ENCODE results near the gene CHST15. TPM values are rescaled to one million over a fixed set of nuclear protein-coding genes. Genes with fewer than 3 reads are reported as not detected.
A peak's percentile ranks its signal among the peaks of the same experiment; 100 is the strongest.

CHST15 gene
- total and polyA plus RNA-seq, 9 donors = 35.9 to 93.0 (median 52.5) TPM

DNA sequence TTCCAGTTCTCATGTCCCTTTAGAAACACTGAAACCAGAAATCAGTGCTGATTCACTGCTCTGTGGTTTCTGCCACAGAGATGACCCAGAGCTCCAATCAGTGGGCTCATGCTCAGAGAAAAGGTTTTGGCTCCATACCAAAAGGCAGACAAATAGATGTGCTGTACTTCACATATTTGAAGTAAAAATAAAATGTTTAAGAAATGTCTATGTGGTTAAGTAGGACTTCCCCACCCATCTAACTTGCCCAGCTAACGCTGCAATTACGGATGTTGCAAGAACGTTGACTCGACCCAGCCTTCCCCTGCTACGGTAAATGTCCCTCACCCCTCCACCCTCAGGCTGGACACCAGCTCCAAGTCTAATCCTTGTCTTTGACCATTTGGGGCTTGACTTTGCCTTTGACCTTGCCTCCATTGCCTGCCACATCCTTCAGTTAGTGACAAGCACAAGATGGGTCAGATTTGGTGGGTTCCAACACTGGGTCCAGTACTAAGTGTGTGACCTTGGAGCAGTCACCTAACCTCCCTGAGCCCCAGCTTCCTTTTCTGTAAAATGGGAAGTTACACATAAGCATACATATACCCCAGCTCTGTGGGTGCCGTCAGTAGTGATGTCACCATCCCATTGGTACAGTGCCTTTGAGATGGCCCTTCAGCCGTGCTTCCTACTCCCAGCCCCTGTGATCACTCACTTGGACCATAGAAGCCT is 95.8 kb downstream of the CHST15 start:
- H3K27me3 ChIP-seq = no peaks in the 10 kb centered on the region
- 32 to 38% (median 33%) methylated on average over 7 of the region's 7 CpGs for WGBS, 3 donors
- H3K4me3 ChIP-seq = no peak overlapping the region
- H3K4me1 ChIP-seq (ENCODE audit: insufficient read depth) = peaks cover 5% of the 10 kb centered on the region
- DNase-seq = peak in 3 of 5 donors; percentile 30 to 55 (median 41)
- no peaks in the 10 kb centered on the region for H3K9me3 ChIP-seq
- TF ChIP-seq EP300 (IDR thresholded peaks at IDR 0.05) = no peak
- TF ChIP-seq, protein P1, sequence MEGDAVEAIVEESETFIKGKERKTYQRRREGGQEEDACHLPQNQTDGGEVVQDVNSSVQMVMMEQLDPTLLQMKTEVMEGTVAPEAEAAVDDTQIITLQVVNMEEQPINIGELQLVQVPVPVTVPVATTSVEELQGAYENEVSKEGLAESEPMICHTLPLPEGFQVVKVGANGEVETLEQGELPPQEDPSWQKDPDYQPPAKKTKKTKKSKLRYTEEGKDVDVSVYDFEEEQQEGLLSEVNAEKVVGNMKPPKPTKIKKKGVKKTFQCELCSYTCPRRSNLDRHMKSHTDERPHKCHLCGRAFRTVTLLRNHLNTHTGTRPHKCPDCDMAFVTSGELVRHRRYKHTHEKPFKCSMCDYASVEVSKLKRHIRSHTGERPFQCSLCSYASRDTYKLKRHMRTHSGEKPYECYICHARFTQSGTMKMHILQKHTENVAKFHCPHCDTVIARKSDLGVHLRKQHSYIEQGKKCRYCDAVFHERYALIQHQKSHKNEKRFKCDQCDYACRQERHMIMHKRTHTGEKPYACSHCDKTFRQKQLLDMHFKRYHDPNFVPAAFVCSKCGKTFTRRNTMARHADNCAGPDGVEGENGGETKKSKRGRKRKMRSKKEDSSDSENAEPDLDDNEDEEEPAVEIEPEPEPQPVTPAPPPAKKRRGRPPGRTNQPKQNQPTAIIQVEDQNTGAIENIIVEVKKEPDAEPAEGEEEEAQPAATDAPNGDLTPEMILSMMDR (IDR thresholded peaks at IDR 0.05) = no peak
- no peak for TF ChIP-seq POLR2A (IDR thresholded peaks at IDR 0.05)
- intact Hi-C loops (cut with DNase I) = loop anchor here in 3 of 4 donors (2.0 to 10.0 kb wide), 4 partner anchors 95 to 267 kb away; partner anchors contain the start of gene CHST15 (in 2 of the 3)
- no peaks in the 10 kb centered on the region for H3K36me3 ChIP-seq
- no peak overlapping the region for H3K27ac ChIP-seq

- Histone ChIP-seq H3K4me3 (no peak overlapping the region), H3K9me3 (no peaks in the 10 kb centered on the region), H3K27me3 (no peaks in the 10 kb centered on the region), H3K36me3 (no peaks in the 10 kb centered on the region), H3K27ac (no peak overlapping the region), H3K4me1 (ENCODE audit: insufficient read depth) (peaks cover 5% of the 10 kb centered on the region)
- peak in 1 of 5 donors; percentile 15 for DNase-seq
- intact Hi-C loops (cut with DNase I) = loop anchor here in 3 of 4 donors (2.0 to 10.0 kb wide), 4 partner anchors 96 to 268 kb away; partner anchors contain the start of gene CHST15 (in 2 of the 3)
- TF ChIP-seq EP300 (IDR thresholded peaks at IDR 0.05) = no peak
- TF ChIP-seq, protein P1 (IDR thresholded peaks at IDR 0.05) = no peak
- no peak for TF ChIP-seq POLR2A (IDR thresholded peaks at IDR 0.05)
- 63 to 86% (median 74%) methylated on average over 6 of the region's 6 CpGs for WGBS, 3 donors
Measured at GRCh38 chr10:123997013-123997412, 96.4 kb downstream of the CHST15 start.

GRCh38 chr10:123996302-123996701 is 97.1 kb downstream of the CHST15 start:
- Histone ChIP-seq H3K4me1 (ENCODE audit: insufficient read depth) (peaks cover 6% of the 10 kb centered on the region), H3K4me3 (no peak overlapping the region), H3K9me3 (no peaks in the 10 kb centered on the region), H3K36me3 (no peaks in the 10 kb centered on the region), H3K27ac (peak overlapping the region in 1 of 2 donors; percentile 46), H3K27me3 (no peaks in the 10 kb centered on the region)
- peak in 3 of 5 donors; percentile 20 to 38 (median 24) for DNase-seq
- TF ChIP-seq EP300 (IDR thresholded peaks at IDR 0.05) (no peak), POLR2A (IDR thresholded peaks at IDR 0.05) (no peak)
- TF ChIP-seq, protein P1 (IDR thresholded peaks at IDR 0.05) = no peak
- 76 to 88% (median 85%) methylated on average over 7 of the region's 7 CpGs for WGBS, 3 donors
- intact Hi-C loops (cut with DNase I) = loop anchor here in 3 of 4 donors (2.0 to 10.0 kb wide), 4 partner anchors 96 to 268 kb away; partner anchors contain the start of gene CHST15 (in 2 of the 3)

DNA sequence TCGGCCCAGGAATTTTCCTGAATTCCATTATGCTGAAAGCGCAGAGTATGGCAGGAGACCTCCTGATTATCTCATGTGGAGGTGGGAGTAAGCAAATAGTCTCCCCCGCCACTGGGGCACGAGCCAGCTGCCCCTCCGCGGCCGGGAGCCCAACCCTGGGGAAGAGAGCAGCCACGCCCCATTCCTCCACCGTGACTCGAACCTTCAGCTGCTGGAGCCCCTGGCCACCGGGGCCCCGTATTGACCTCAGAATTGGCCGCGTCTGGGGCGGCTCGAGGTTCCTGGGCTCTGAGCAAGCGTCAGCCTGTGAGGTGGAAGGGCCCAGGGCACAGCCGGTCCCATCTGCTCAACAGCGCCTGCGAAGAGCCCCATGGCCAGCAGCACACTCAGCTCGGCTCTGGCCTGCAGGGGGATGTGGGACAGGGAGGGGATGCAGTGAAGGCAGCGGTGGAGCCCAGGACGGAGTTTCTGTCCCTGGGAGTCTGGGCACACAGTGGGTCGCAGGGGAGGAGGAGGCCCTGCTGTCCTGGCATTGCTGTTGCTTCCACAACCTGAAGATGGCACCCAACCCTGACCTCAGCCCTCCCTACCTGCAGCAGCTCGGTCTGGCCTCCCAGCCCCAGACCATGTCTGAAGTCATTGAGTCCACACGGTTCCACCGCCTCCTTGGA is 97.8 kb downstream of the CHST15 start:
- intact Hi-C loops (cut with DNase I) = loop anchor here (2.0 to 10.0 kb wide), 5 partner anchors 97 to 393 kb away; partner anchors contain the start of gene CHST15 (in 3 of the 4)
- no peaks in the 10 kb centered on the region for H3K9me3 ChIP-seq
- peak overlapping the region; percentile 21 for H3K4me3 ChIP-seq
- H3K36me3 ChIP-seq = no peaks in the 10 kb centered on the region
- H3K27me3 ChIP-seq = no peaks in the 10 kb centered on the region
- H3K4me1 ChIP-seq (ENCODE audit: insufficient read depth) = peaks cover 6% of the 10 kb centered on the region
- peak overlapping the region; percentile 32 to 46 for H3K27ac ChIP-seq
- DNase-seq = peak; percentile 73 to 86 (median 80)
- TF ChIP-seq EP300 (IDR thresholded peaks at IDR 0.05) (no peak), POLR2A (IDR thresholded peaks at IDR 0.05) (no peak)
- TF ChIP-seq, protein P1 (IDR thresholded peaks at IDR 0.05) = peak in 2 of 3 donors; percentile 48 to 56
- WGBS, 3 donors = 7 to 11% (median 8%) methylated on average over 21 to 27 of the region's 27 CpGs

Data from ovary (tissue), 9 donors.